Lower leg skin (tissue), 4 donors: ENCODE measurements around the gene PBXIP1. TPM values are rescaled to one million over a fixed set of nuclear protein-coding genes. Genes with fewer than 3 reads are reported as not detected.

Experiments used
- DNase-seq, 2 donors: peaks; one replicate each; pipeline ENCODE4 v3.0.0-alpha.2; 2019; ENCODE audit warnings: low spot score in 2 of 2
- H3K4me3 ChIP-seq: fragments of 200-600 bp; sonication (generic); 2 replicates; pipeline ENCODE4 v1.5.1; 2017; ENCODE audit warnings: mild to moderate bottlenecking, low read depth; ENCODE audit not compliant: poor library complexity, severe bottlenecking
- POLR2A ChIP-seq, 2 donors: fragments of 450-650 bp; IDR thresholded peaks; one replicate each; pipeline ENCODE4 v1.6.1; 2016 to 2017; ENCODE audit warnings: antibody characterized with exemption in 2 of 2, mild to moderate bottlenecking in 1 of 2, moderate library complexity in 1 of 2
- WGBS, 2 donors: methylation state at CpG; one replicate each; pipeline ENCODE4 v1.1.5; 2018; 5-methylcytosine and 5-hydroxymethylcytosine counted together
- intact Hi-C: fragments of 100-400 bp; cut with DNase I; formaldehyde crosslinking; loops from one replicate; pipeline ENCODE4 v1.15.0; 2023; ENCODE audit warnings: low total_unique reads
- total RNA-seq, 4 donors: library from RNA; depleted of rRNA; stranded (reverse); fragments of >200 nt; gene quantifications; one replicate each; pipeline ENCODE4 v1.1.0, GENCODE V29; 2016
- TF ChIP-seq, protein P1 (sequence below), 3 donors: fragments of 450-650 bp; IDR thresholded peaks; one replicate each; pipeline ENCODE4 v1.5.1; 2016; ENCODE audit warnings: antibody characterized with exemption in 3 of 3, mild to moderate bottlenecking in 3 of 3, moderate library complexity in 2 of 3

The PBXIP1 gene
- total RNA-seq, 4 donors from 2014 or later = 52.1 to 84.1 (median 63.7) TPM

DNA sequence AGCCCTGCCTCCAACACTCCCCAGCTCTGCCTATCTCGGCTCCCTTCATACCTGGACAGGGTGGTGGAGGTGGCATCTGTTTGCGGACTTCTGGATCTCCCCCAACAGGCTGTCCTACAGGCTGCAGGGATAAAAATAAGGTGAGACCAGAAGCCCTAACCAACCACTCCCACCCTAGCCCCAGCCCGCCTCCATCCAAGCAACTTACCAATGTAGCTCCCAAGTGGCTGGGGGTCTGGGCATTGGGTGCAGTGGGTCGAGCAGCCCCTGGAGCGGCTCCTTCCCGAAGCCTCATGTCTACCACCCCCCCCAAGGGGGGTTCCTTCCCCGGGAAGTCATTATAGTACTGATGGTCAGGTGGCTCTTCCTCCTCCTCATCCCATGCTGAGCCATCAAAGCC is 10.2 kb upstream of the PBXIP1 start:
- DNase-seq = no peak
- H3K4me3 ChIP-seq = no peak overlapping the region
- 78 to 81% methylated on average over 6 to 7 of the region's 7 CpGs for WGBS, 2 donors
- no peak for TF ChIP-seq POLR2A (IDR thresholded peaks at IDR 0.05)
- TF ChIP-seq, protein P1, sequence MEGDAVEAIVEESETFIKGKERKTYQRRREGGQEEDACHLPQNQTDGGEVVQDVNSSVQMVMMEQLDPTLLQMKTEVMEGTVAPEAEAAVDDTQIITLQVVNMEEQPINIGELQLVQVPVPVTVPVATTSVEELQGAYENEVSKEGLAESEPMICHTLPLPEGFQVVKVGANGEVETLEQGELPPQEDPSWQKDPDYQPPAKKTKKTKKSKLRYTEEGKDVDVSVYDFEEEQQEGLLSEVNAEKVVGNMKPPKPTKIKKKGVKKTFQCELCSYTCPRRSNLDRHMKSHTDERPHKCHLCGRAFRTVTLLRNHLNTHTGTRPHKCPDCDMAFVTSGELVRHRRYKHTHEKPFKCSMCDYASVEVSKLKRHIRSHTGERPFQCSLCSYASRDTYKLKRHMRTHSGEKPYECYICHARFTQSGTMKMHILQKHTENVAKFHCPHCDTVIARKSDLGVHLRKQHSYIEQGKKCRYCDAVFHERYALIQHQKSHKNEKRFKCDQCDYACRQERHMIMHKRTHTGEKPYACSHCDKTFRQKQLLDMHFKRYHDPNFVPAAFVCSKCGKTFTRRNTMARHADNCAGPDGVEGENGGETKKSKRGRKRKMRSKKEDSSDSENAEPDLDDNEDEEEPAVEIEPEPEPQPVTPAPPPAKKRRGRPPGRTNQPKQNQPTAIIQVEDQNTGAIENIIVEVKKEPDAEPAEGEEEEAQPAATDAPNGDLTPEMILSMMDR (IDR thresholded peaks at IDR 0.05) = no peak
- intact Hi-C loops = loop anchor here (10.0 kb wide), 1 partner anchor 49 kb away; no protein-coding TSS in a partner anchor

DNA sequence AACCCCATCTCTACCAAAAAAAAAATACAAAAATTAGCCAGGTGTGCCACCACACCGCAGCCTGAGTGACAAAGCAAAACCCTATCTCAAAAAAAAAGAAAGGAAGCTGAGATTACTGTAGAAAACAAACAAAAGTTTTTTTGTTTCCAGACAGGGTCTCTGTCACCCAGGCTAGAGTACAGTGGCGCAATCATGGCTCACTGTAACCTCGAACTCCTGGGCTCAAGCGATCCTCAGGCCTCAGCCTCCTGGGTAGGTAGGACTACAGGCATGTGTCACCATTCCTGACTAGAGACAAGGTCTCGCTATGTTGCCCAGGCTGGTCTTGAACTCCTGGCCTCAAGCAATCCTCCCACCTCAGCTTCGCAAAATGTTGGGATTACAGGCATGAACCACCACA is 8.5 kb upstream of the PBXIP1 start:
- intact Hi-C loops = loop anchor here (10.0 kb wide), 1 partner anchor 50 kb away; no protein-coding TSS in a partner anchor
- WGBS, 2 donors = 85 to 93% methylated on average over 6 of the region's 6 CpGs

DNA sequence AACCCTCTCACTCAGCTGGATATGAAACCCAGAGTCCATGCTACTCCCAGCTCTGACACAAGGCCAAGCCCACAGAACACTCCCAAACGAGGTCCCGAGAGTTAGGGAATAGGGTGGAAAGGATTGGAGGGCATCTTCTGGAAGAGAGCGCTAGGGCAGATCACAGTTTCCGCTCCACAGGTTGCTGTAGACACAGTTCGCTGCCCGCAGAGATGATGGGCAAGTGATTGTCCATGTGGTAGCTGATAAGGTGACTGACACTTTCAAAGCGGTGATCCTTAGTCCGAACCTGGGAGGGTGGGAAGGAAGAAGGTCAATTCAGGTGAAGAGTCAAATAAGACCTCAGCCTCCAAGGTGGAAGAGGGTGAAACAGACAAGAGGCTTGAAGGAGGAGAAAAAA is 7.7 kb upstream of the PBXIP1 start:
- no peak for DNase-seq
- no peak for TF ChIP-seq POLR2A (IDR thresholded peaks at IDR 0.05)
- TF ChIP-seq, protein P1 (IDR thresholded peaks at IDR 0.05) = no peak
- intact Hi-C loops = loop anchor here (10.0 kb wide), 1 partner anchor 51 kb away; no protein-coding TSS in a partner anchor
- 80 to 82% methylated on average over 8 of the region's 8 CpGs for WGBS, 2 donors
- no peak overlapping the region for H3K4me3 ChIP-seq

More for the DNA sequence above, 8.5 kb upstream of the PBXIP1 start:
- TF ChIP-seq POLR2A (IDR thresholded peaks at IDR 0.05) = no peak
- TF ChIP-seq, protein P1 (IDR thresholded peaks at IDR 0.05) = no peak
- no peak for DNase-seq
- H3K4me3 ChIP-seq = no peak overlapping the region

DNA sequence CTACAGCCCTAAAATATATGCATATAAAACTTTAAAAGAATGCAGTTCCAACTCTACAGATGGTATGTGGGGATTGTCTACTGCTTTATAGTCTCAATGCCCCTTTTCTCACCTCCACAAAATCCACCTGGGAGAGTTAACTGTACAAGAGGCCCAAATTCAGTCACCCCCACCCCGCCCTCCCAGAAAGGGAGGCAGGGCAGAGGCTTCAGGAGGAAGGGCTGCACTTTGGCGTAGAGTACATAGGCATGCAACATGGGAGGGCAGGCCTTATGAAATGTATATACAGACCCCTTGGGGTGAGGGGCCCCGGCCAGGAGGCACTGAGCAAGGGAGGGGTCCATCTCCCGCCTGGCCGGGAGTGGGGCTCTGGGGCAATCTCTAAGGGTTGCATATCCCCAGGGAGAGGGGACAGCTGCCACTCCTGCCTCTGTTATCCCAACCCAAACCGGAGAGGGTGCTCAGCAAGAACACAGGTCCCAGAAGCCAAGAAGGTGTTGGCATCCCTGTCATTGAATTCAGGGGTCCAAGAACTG is 7.0 kb upstream of the PBXIP1 start:
- 42 to 57% methylated on average over 6 of the region's 6 CpGs for WGBS, 2 donors
- intact Hi-C loops = loop anchor here (10.0 kb wide), 1 partner anchor 52 kb away; no protein-coding TSS in a partner anchor
- DNase-seq = no peak
- H3K4me3 ChIP-seq = no peak overlapping the region
- TF ChIP-seq, protein P1 (IDR thresholded peaks at IDR 0.05) = no peak
- no peak for TF ChIP-seq POLR2A (IDR thresholded peaks at IDR 0.05)

DNA sequence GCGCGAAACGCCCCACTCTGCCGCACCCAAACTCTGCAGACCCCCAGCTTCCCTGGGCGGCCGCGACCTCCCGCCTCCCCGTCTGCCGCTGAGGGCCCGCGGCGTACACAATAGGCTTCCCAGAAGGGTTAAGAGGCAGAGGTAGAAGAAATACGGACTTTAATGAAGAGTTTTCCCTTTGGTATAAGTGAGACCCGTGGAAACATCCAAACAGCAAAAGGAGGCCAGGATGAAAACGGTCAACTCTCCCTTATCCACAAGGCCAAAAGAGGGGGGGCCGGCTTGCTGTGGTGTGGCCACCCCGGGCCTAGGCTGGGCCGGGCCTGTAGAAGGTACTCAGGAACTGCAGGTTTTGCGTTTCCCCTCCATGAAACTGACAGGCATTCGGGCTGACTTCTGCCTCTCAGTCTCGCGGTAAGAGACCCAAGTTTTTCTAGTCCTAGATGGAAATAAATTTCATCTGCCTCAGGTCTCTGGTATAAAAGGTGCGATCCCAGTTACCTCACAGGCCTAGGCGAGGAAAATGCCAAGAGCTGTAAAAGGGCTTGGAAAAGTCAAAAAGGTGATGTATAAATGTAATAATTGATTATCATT is 6.4 kb upstream of the PBXIP1 start:
- no peak for TF ChIP-seq POLR2A (IDR thresholded peaks at IDR 0.05)
- TF ChIP-seq, protein P1 (IDR thresholded peaks at IDR 0.05) = no peak
- peak overlapping the region; percentile 67 for H3K4me3 ChIP-seq
- no peak for DNase-seq

More for the DNA sequence above, 6.4 kb upstream of the PBXIP1 start:
- WGBS, 2 donors = 2% methylated on average over 22 to 25 of the region's 25 CpGs
- intact Hi-C loops = loop anchor here (10.0 kb wide), 1 partner anchor 53 kb away; no protein-coding TSS in a partner anchor
